Fibroblast of mammary gland (primary cell): ENCODE results near the gene MS4A2.
"Not testable (repeated sequence)": the region's sequence is repeated elsewhere in the genome, so short reads cannot be mapped to it uniquely, and the experiment has no call there.

Experiments used
- DNase-seq: peaks from one replicate; pipeline ENCODE4 v3.0.0-alpha.2; 2010; ENCODE audit warnings: low read depth
- H3K4me3 ChIP-seq: 2 replicates; pipeline ENCODE4 v1.5.1; 2011; ENCODE audit warnings: low read depth, mild to moderate bottlenecking, low read length, moderate library complexity; ENCODE audit not compliant: control insufficient read depth
- CTCF ChIP-seq: conservative IDR thresholded peaks from 2 replicates; pipeline ENCODE4 v1.5.1; 2011; ENCODE audit warnings: low read depth, low read length, inconsistent platforms; ENCODE audit not compliant: control insufficient read depth, insufficient read depth

MS4A2 gene

DNA sequence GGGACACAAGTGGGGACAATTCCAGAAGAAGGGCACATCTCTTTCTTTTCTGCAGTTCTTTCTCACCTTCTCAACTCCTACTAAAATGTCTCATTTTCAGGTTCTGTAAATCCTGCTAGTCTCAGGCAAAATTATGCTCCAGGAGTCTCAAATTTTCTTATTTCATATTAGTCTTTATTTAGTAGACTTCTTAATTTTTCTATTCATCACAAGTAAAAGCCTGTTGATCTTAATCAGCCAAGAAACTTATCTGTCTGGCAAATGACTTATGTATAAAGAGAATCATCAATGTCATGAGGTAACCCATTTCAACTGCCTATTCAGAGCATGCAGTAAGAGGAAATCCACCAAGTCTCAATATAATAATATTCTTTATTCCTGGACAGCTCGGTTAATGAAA lies at the start of gene MS4A2:
MS4A2 (plus strand) TSS at position 301 of the 400 bp plus-strand sequence. CDS start 102 bp downstream, outside the sequence.
- DNase-seq = no peak

GRCh38 chr11:60040109-60040508 lies 48.4 kb upstream of the MS4A2 start, which contains the start of gene OOSP2:
OOSP2 (plus strand) TSS chr11:60040409; CDS start chr11:60040460, 51 bp downstream.
- TF ChIP-seq CTCF = no peak
- H3K4me3 ChIP-seq = no peak within 1 kb of the TSS
- DNase-seq = no peak

More for the DNA sequence above, at the start of gene MS4A2:
- no peak for TF ChIP-seq CTCF
- no peak within 1 kb of the TSS for H3K4me3 ChIP-seq

- not testable (repeated sequence) for DNase-seq, H3K4me3 ChIP-seq
Observed at GRCh38 chr11:60050422-60050821, 38.0 kb upstream of the MS4A2 start.

GRCh38 chr11:60050839-60051238 lies 37.6 kb upstream of the MS4A2 start:
- DNase-seq, H3K4me3 ChIP-seq: not testable (repeated sequence)

- H3K4me3 ChIP-seq = no peak within 1 kb of the TSS
- TF ChIP-seq CTCF = no peak
Observed at GRCh38 chr11:60056349-60056969, 32.0 kb upstream of the MS4A2 start, which contains the start of gene MS4A3. MS4A3 (plus strand) TSS chr11:60056665; CDS start chr11:60061161, 4,496 bp downstream.

DNA sequence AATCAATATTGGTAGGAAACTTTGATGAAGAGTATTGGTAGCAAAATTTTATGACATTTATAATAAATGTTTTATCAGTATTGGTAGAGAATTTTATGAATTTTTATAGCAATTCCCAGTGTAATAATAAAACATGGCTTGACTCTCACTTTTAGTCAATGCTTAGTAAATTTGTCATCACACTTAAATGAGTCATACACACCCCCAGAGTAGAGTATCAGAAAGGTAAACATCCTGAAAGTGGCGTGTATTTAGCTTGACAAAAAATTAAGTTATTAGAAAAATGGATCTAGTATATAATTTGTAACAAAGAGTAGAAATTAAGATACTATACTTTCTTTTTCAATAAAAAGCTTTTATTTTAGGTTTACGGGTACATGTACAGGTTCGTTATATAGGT lies 29.4 kb upstream of the MS4A2 start:
- no peak for DNase-seq
- no peak for TF ChIP-seq CTCF
- no peak overlapping the region for H3K4me3 ChIP-seq

More at GRCh38 chr11:60056349-60056969, 32.0 kb upstream of the MS4A2 start, which contains the start of gene MS4A3:
- DNase-seq = no peak

DNA sequence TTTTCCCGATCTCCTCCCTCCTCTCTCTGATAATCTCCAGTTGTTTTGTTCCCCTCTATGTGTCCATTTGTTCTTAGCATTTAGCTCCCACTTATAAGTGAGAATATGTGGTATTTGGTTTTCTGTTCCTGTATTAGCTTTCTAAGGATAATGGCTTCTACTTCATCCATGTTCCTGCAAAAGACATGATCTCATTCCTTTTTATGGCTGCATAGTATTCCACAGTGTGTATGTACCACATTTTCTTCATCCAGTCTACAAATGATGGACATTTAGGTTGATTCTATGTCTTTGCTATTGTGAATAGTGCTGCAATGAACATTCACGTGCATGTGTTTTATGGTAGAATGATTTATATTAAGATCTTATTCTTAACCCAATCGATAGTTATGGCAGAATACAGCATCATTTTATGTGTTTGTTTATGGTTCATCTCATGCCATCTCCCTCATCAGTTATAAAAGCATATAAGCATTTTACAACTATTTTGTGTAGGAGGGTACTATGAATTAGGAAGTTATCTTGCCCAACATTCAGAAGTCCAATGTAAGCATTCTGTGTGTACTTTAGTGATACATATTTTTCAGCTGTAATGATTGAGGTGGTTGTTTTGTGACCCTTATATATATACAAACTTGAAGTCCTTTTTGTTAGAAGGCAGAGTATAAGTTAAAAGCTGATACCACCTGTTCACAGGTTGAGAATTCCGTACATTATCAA lies 28.8 kb upstream of the MS4A2 start:
- no peak for TF ChIP-seq CTCF

More for the DNA sequence above, 28.8 kb upstream of the MS4A2 start:
- DNase-seq = no peak
- H3K4me3 ChIP-seq = no peak overlapping the region
